Progenitor cell of endocrine pancreas (in vitro differentiated cells): Measurements from ENCODE around the gene DUOXA1. TPM values are rescaled to one million over a fixed set of nuclear protein-coding genes. Genes with fewer than 3 reads are reported as not detected.

Source experiments
- DNase-seq: peaks from one replicate; pipeline ENCODE4 v3.0.0; 2021; ENCODE audit warnings: low spot score; ENCODE audit not compliant: unreplicated experiment
- H3K27ac Mint-ChIP-seq: 2 replicates; pipeline ENCODE4 v1.8.0; 2021; ENCODE audit warnings: mild to moderate bottlenecking, moderate library complexity, mixed read lengths
- H3K27me3 Mint-ChIP-seq: 2 replicates; pipeline ENCODE4 v1.8.0; 2021; ENCODE audit warnings: mixed read lengths
- H3K36me3 Mint-ChIP-seq: 2 replicates; pipeline ENCODE4 v1.8.0; 2022; ENCODE audit warnings: mixed read lengths; ENCODE audit not compliant: insufficient read depth
- H3K4me1 Mint-ChIP-seq: 2 replicates; pipeline ENCODE4 v1.8.0; 2021; ENCODE audit warnings: low read depth, mixed read lengths
- H3K4me3 Mint-ChIP-seq: 2 replicates; pipeline ENCODE4 v1.8.0; 2021; ENCODE audit warnings: low read depth, mild to moderate bottlenecking, moderate library complexity, mixed read lengths
- H3K9me3 Mint-ChIP-seq: 2 replicates; pipeline ENCODE4 v1.8.0; 2021; ENCODE audit warnings: low read depth, mixed read lengths
- CTCF ChIP-seq: fragments of 200-600 bp; sonication (generic); IDR thresholded peaks from one replicate; pipeline ENCODE4 v1.5.0; 2021; ENCODE audit warnings: antibody characterized with exemption, mild to moderate bottlenecking; ENCODE audit not compliant: unreplicated experiment
- total RNA-seq: library from RNA; stranded (reverse); gene quantifications from 2 replicates; pipeline ENCODE4 v1.2.1, GENCODE V29; 2021

The DUOXA1 gene
- total RNA-seq, 1 donor from 2014 or later = 1.3 TPM

DNA sequence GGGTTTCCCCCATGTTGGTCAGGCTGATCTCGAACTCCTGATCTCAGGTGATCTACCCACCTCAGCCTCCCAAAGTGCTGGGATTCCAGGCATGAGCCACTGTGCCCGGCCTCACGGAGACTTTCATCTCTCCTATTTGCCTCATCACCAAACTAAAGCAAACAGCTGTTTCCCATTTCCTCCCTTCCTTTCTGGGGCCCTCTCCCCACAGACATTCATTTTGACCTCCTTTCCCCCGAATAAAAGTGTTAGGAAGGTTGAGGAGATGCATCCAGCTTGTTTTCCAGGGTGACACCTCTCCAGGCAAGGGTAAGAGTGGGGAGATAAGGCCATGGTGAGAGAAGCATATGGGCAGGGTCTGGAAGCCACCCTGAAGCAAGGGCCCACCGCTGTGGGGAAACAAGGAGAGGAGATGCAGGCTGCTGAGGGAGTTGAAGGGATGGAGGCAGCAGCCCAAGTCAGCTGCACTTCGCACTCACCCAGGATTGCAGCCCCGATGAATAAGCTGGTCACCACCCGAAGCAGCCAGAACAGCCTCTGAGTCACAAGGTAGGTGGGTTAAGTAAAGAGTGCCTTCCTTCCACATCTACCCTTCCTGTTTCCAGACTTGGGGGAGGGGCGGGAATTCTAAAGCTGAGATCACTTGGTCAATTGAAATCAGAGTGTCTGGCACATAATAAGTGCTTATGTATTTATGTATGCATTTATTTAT, 7.8 kb downstream of the DUOXA1 start:
- Mint-ChIP-seq H3K27me3 (peaks cover 64% of the 10 kb centered on the region), H3K9me3 (no peaks in the 10 kb centered on the region), H3K27ac (no peak overlapping the region), H3K36me3 (no peaks in the 10 kb centered on the region), H3K4me3 (no peak overlapping the region), H3K4me1 (peaks cover 1% of the 10 kb centered on the region)
- DNase-seq = no peak
- TF ChIP-seq CTCF = no peak

GRCh38 chr15:45121020-45121419, 8.7 kb downstream of the DUOXA1 start:
- H3K36me3 Mint-ChIP-seq = no peaks in the 10 kb centered on the region
- no peak overlapping the region for H3K27ac Mint-ChIP-seq
- no peak for TF ChIP-seq CTCF
- H3K4me3 Mint-ChIP-seq = no peak overlapping the region
- H3K27me3 Mint-ChIP-seq = peaks cover 63% of the 10 kb centered on the region
- DNase-seq = no peak
- H3K4me1 Mint-ChIP-seq = peaks cover 1% of the 10 kb centered on the region
- no peaks in the 10 kb centered on the region for H3K9me3 Mint-ChIP-seq

DNA sequence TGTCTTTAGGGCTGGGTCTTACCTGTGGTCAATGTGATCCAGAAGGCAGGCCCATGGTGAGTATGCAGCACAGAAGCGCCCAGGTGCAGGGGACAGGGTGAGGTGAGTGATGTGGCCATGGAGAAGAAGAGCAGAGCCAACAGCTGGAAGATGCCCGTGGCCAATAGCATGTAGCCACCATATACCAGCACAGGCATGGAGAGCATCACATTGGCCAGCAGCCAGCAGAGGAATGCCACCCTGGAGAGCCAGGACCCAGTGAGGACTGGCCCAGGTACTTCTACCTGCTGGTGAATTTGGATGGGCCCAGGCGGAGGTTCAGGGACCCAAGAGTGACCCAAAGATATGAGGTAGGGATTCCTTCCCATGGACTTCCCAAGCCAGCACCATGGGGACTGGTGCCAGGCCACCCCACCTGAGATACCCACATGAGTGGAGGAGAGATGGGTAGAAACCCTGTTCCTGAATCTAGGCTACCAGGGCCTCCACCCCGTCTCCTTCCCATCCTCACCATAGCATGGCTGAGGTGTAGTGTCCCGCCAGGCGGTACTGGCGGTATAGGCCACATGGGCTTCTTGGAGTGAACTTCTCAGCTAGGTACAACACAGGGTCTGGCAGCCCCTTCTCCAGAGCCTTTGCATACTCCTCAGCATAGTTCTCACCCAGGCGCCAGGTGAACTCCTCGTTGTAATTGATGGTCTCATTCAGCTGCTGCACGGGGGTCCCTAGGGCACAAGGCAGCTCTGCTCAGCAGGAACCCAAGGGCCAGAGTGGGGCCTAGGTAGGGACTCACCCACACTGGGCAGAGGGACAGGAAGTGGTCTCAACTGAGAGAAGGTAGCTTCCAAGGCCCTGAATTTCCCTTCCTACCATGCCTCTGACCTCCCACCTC, 9.4 kb downstream of the DUOXA1 start:
- H3K4me1 Mint-ChIP-seq = peaks cover 1% of the 10 kb centered on the region
- no peak overlapping the region for H3K4me3 Mint-ChIP-seq
- DNase-seq = no peak
- H3K36me3 Mint-ChIP-seq = no peaks in the 10 kb centered on the region
- no peaks in the 10 kb centered on the region for H3K9me3 Mint-ChIP-seq
- H3K27me3 Mint-ChIP-seq = peaks cover 63% of the 10 kb centered on the region
- no peak for TF ChIP-seq CTCF
- H3K27ac Mint-ChIP-seq = no peak overlapping the region

GRCh38 chr15:45118996-45119395, 10.7 kb downstream of the DUOXA1 start:
- Mint-ChIP-seq H3K27me3 (peaks cover 67% of the 10 kb centered on the region), H3K27ac (no peak overlapping the region), H3K4me3 (no peak overlapping the region), H3K9me3 (no peaks in the 10 kb centered on the region), H3K4me1 (peaks cover 5% of the 10 kb centered on the region), H3K36me3 (no peaks in the 10 kb centered on the region)
- TF ChIP-seq CTCF = no peak
- DNase-seq = no peak

GRCh38 chr15:45118131-45118588, 11.5 kb downstream of the DUOXA1 start:
- peaks cover 9% of the 10 kb centered on the region for H3K4me1 Mint-ChIP-seq
- no peak overlapping the region for H3K4me3 Mint-ChIP-seq
- H3K36me3 Mint-ChIP-seq = no peaks in the 10 kb centered on the region
- peak overlapping the region; percentile 56 for H3K27ac Mint-ChIP-seq
- peak; percentile 84 for DNase-seq
- TF ChIP-seq CTCF = peak; percentile 99
- no peaks in the 10 kb centered on the region for H3K9me3 Mint-ChIP-seq
- peaks cover 67% of the 10 kb centered on the region for H3K27me3 Mint-ChIP-seq
